ENCODE data around the gene CGREF1. TPM values are rescaled to one million over a fixed set of nuclear protein-coding genes. Genes with fewer than 3 reads are reported as not detected.

CGREF1 gene
- total RNA-seq, 2 experiments from 2014 or later = 3.7 to 4.3 TPM

DNA sequence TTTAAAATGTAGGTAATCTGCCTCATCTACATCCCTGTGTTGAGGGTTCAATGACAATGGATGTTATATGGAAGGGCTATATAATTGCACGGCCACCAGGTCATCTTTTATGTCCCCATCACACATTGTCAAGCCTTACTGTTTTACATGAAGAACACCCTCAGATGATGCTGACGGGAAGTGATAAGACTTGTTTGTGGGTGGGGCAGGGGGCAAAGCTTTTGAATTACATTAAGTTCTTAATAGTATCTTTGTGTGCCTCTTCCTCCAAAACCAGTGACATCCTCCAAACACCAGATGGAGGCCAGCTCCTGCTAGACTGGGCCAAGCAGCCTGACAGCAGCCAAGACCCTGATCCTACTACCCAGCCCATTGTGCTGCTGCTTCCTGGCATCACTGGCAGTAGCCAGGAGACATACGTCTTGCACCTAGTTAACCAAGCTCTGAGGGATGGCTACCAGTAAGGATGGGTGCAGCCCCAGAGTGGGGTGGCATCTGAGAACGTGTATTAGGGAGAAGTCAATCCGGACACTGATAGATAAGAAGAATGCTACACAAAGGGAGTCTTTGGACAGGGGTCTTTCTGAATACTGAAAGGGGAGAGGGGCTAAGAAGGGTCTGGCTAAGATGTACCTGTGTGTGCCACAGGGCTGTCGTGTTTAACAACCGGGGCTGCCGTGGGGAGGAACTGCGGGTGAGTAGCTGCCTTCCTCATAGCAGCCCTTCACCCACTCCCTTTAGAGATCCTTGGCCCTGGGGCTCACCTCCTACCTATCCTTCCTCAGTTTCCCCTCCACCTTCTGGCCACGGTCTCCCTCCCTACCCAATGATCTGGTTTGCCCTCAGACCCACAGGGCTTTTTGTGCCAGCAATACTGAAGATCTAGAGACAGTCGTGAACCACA, 10.0 kb upstream of the CGREF1 start:
- Mint-ChIP-seq H3K9me3 (no peaks in the 10 kb centered on the region), H3K27ac (peak overlapping the region; percentile 16), H3K27me3 (no peaks in the 10 kb centered on the region), H3K4me3 (no peak overlapping the region), H3K36me3 (ENCODE audit: low read depth) (peaks cover 30% of the 10 kb centered on the region), H3K4me1 (ENCODE audit: low read depth) (peaks cover 16% of the 10 kb centered on the region)
- ChIA-PET CTCF (no interaction called here), POLR2A (no interaction called here)
- DNase-seq = no peak
- TF ChIP-seq CTCF (IDR thresholded peaks at IDR 0.05) = no peak
- intact Hi-C loops (cut with micrococcal nuclease) = no loop called here
- ATAC-seq = no peak

DNA sequence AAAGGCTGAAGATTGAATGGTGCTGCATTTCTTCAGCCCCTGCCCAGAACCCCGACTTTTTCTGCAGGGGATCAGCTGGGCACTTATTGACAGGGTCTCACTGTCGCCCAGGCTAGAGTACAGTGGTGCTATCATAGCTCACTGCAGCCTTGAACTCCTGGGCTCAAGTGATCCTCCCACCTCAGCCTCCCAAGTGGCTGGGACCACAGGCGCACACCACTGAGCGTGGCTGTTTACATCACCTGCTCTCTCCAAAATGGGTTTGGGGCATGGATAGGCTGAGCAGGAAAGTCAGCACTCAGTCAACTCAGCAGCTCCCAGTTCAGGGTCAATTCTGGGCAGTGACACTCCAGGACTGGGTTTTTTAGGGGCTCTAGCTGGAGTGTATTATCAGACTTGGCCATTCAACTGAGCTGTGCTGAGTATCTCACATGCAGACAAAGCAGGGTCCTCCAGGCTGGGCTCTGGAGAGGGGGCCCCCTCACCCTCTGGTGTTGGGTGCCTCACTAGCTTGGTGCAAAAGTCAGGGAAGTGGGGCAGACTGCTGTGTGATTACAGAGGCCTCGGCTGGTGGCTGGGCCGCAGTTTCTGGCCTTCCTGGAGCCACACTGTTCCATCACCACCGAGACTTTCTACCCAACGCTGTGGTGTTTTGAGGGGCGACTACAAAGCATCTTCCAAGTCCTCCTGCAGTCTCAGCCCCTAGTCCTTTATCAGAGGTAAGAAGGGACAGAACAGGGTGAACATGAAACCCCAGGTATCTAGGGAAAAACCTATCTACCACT, 9.1 kb upstream of the CGREF1 start:
- peaks cover 14% of the 10 kb centered on the region for H3K4me1 Mint-ChIP-seq (ENCODE audit: low read depth)
- POLR2A ChIA-PET = no interaction called here
- peaks cover 21% of the 10 kb centered on the region for H3K36me3 Mint-ChIP-seq (ENCODE audit: low read depth)
- TF ChIP-seq CTCF (IDR thresholded peaks at IDR 0.05) = no peak
- intact Hi-C loops (cut with micrococcal nuclease) = no loop called here
- H3K9me3 Mint-ChIP-seq = no peaks in the 10 kb centered on the region
- CTCF ChIA-PET = no interaction called here
- H3K4me3 Mint-ChIP-seq = no peak overlapping the region
- no peaks in the 10 kb centered on the region for H3K27me3 Mint-ChIP-seq
- no peak overlapping the region for H3K27ac Mint-ChIP-seq
- DNase-seq (no peak), ATAC-seq (no peak)

- no peak for TF ChIP-seq CTCF (IDR thresholded peaks at IDR 0.05)
- no peak for DNase-seq
- ChIA-PET POLR2A (interaction anchor here (0.5 kb wide), 1 partner anchor 92 kb away, joined by 3 read pairs; no protein-coding TSS in a partner anchor), CTCF (interaction anchor here (1.3 kb wide), 1 partner anchor 176 kb away, joined by 3 read pairs; no protein-coding TSS in a partner anchor)
- Mint-ChIP-seq H3K27me3 (no peaks in the 10 kb centered on the region), H3K9me3 (no peaks in the 10 kb centered on the region), H3K36me3 (ENCODE audit: low read depth) (peaks cover 9% of the 10 kb centered on the region), H3K4me1 (ENCODE audit: low read depth) (peaks cover 9% of the 10 kb centered on the region), H3K27ac (no peak overlapping the region), H3K4me3 (no peak overlapping the region)
- intact Hi-C loops (cut with micrococcal nuclease) = no loop called here
- no peak for ATAC-seq
These were observed 7.4 kb upstream of the CGREF1 start for GRCh38 chr2:27126252-27126710.

- Mint-ChIP-seq H3K4me3 (no peak overlapping the region), H3K27ac (no peak overlapping the region), H3K9me3 (no peaks in the 10 kb centered on the region), H3K36me3 (ENCODE audit: low read depth) (peaks cover 5% of the 10 kb centered on the region), H3K27me3 (peaks cover 1% of the 10 kb centered on the region), H3K4me1 (ENCODE audit: low read depth) (peaks cover 9% of the 10 kb centered on the region)
- ChIA-PET CTCF (interaction anchor here (1.4 to 2.2 kb wide), 4 partner anchors 8 to 155 kb away, joined by 5 to 10 read pairs (median 7); no protein-coding TSS in a partner anchor), POLR2A (interaction anchor here (1.6 to 3.8 kb wide), 2 partner anchors 8 to 28 kb away, joined by 3 to 28 read pairs; partner anchors contain the start of gene PREB)
- DNase-seq = no peak
- no peak for TF ChIP-seq CTCF (IDR thresholded peaks at IDR 0.05)
- intact Hi-C loops (cut with micrococcal nuclease) = no loop called here
- no peak for ATAC-seq
These were observed 6.2 kb upstream of the CGREF1 start for GRCh38 chr2:27125104-27125503.

All from activated CD8-positive, alpha-beta T cell treated with anti-CD3 and anti-CD28 coated beads for 36 hours (primary cell).